Heart left ventricle (tissue), 16 donors: ENCODE results near the gene DAPK2. TPM values are rescaled to one million over a fixed set of nuclear protein-coding genes. Genes with fewer than 3 reads are reported as not detected.

Experiments used
- ATAC-seq, 4 donors: fragments of 200-7000 bp; cut with Tn5 transposase; one replicate each; pipeline ENCODE4 v1.9.1; 2020 to 2022; ENCODE audit warnings: moderate library complexity in 4 of 4, mild to moderate bottlenecking in 3 of 4, moderate number of reproducible peaks in 1 of 4
- DNase-seq, 5 donors: peaks; one replicate each; pipeline ENCODE4 v3.0.0-alpha.2; 2020
- H3K27ac ChIP-seq, 12 donors: fragments of 200-600 bp; sonication (generic) in 4 of 12; one replicate each; pipeline versions ENCODE4 v1.5.0 to v1.8.0; 2016 to 2022; ENCODE audit warnings: mild to moderate bottlenecking in 2 of 12
- H3K27me3 ChIP-seq, 9 donors: fragments of 200-600 bp; sonication (generic) in 2 of 9; one replicate each; pipeline versions ENCODE4 v1.5.1 to v1.8.0; 2016 to 2022; ENCODE audit warnings: mild to moderate bottlenecking in 3 of 9
- H3K36me3 ChIP-seq, 9 donors: fragments of 200-600 bp; sonication (generic) in 2 of 9; one replicate each; pipeline versions ENCODE4 v1.5.0 to v1.8.0; 2018 to 2022; ENCODE audit warnings: mild to moderate bottlenecking in 2 of 9
- H3K4me1 ChIP-seq, 12 donors: fragments of 200-600 bp; sonication (generic) in 4 of 12; one replicate each; pipeline versions ENCODE4 v1.5.0 to v1.8.0; 2016 to 2022; ENCODE audit warnings: mild to moderate bottlenecking in 3 of 12
- H3K4me3 ChIP-seq, 12 donors: fragments of 200-600 bp; sonication (generic) in 4 of 12; one replicate each; pipeline versions ENCODE4 v1.5.0 to v1.8.0; 2017 to 2022; ENCODE audit warnings: mild to moderate bottlenecking in 9 of 12, moderate library complexity in 4 of 12
- H3K9me3 ChIP-seq, 12 donors: fragments of 200-600 bp; sonication (generic) in 4 of 12; one replicate each; pipeline versions ENCODE4 v1.5.0 to v1.8.0; 2016 to 2022; ENCODE audit warnings: mild to moderate bottlenecking in 1 of 12
- CTCF ChIP-seq, 12 donors: fragments of 200-600 bp; sonication (generic) in 4 of 12; IDR thresholded peaks; one replicate each; pipeline versions ENCODE4 v1.5.0 to v1.8.0; 2018 to 2022; ENCODE audit warnings: antibody characterized with exemption in 12 of 12, mild to moderate bottlenecking in 5 of 12
- POLR2A ChIP-seq, 2 donors: fragments of 450-650 bp; IDR thresholded peaks; one replicate each; pipeline ENCODE4 v1.6.1; 2017; ENCODE audit warnings: antibody characterized with exemption in 2 of 2, mild to moderate bottlenecking in 2 of 2, moderate library complexity in 2 of 2
- WGBS, 4 donors: extraction: QIAGEN DNeasy Blood & Tissue Kit in 2 of 4; methylation state at CpG; one replicate each; pipeline versions ENCODE4 v1.1.5 to v1.1.7; 2013 to 2018; 5-methylcytosine and 5-hydroxymethylcytosine counted together
- intact Hi-C, 10 donors: fragments of 100-400 bp; cut with DNase I; formaldehyde crosslinking; loops; one replicate each; pipeline versions ENCODE4 v1.11.1 to v1.14.2; 2022
- polyA plus RNA-seq, 2 donors: library from polyadenylated mRNA; stranded (reverse); fragments of 200-250 nt; gene quantifications; one replicate each; pipeline ENCODE4 v1.2.3, GENCODE V29; 2013
- total RNA-seq, 9 donors: library from RNA; depleted of rRNA in 2 of 9; stranded (reverse); fragments of >200 nt in 2 of 9; fragmentation: NEBNext Ultra II Directional in 3 of 9; extraction: Animal tissue kit (Norgen Biotek cat#: 25700) in 3 of 9; gene quantifications; one replicate each; pipeline versions ENCODE4 v1.1.0 to v1.2.4, GENCODE V29; 2016 to 2023
- donor health status: ischemic (EF 13 %, LVEDD 7.1; RV severe dilation, severe dysfunction).
- donor health status: healthy with polysubstance abuse.
- donor health status: DM: no; HTN: yes; CAD: no.
- donor health status: DM: no; HTN: no; CAD: no.
- donor health status: ischemic (EF 25% LVEDD 6.9; RV normal size, moderate dysfunction).
- donor health status: ischemic (EF 25% LVEDD 5.7; RV mildly dilated, moderate dysfunction).
- donor health status: healthy.
- donor health status: DM: yes; HTN: yes; CAD: no.
- donor health status: ischemic (EF 35%, LVEDD 5.7; RV mildly dilated, moderate dysfunction).
- donor health status: nonischemic (EF 11% LVEDD 7.7; RV severe dilation, severe dysfunction).
- donor health status: DM: yes; HTN: yes; CAD: no.
- donor health status: PGD.
- donor health status: ischemic (EF 29% LVEDD 5.4; RV normal size, mild dysfunction).
- donor health status: nonischemic (EF 23%, LVEDD 6.1; RV moderate dilation, normal function).

DAPK2 gene
- total and polyA plus RNA-seq, 11 donors, result 20.4 to 56.2 (median 26.4) TPM

- no peaks in the 10 kb centered on the region for H3K36me3 ChIP-seq
- H3K9me3 ChIP-seq, result no peaks in the 10 kb centered on the region
- intact Hi-C loops, result loop anchor here in 1 of 10 donors (5.0 kb wide), 1 partner anchor 41 kb away; no protein-coding TSS in a partner anchor
- H3K27ac ChIP-seq, result peak overlapping the region in 1 of 12 donors; percentile 27
- ATAC-seq (peak in 2 of 4 donors; percentile 5 to 25), DNase-seq (peak in 1 of 5 donors; percentile 24)
- peaks cover 10 to 60% (median 39%) of the 10 kb centered on the region in 12 donors for H3K4me1 ChIP-seq
- H3K4me3 ChIP-seq, result no peak overlapping the region
- H3K27me3 ChIP-seq, result no peaks in the 10 kb centered on the region
- WGBS, 4 donors, result 35 to 70% (median 61%) methylated on average over 5 of the region's 5 CpGs
- TF ChIP-seq CTCF (IDR thresholded peaks at IDR 0.05) (no peak), POLR2A (IDR thresholded peaks at IDR 0.05) (no peak)
Observed at GRCh38 chr15:64001148-64001547, 45.1 kb downstream of the DAPK2 start.

GRCh38 chr15:64000183-64000951, 45.9 kb downstream of the DAPK2 start:
- Histone ChIP-seq H3K27ac (peak overlapping the region in 2 of 12 donors; percentile 27 to 40), H3K4me1 (peaks cover 10 to 61% (median 39%) of the 10 kb centered on the region in 12 donors), H3K4me3 (no peak overlapping the region), H3K27me3 (no peaks in the 10 kb centered on the region), H3K36me3 (no peaks in the 10 kb centered on the region), H3K9me3 (no peaks in the 10 kb centered on the region)
- intact Hi-C loops, result loop anchor here in 1 of 10 donors (5.0 kb wide), 1 partner anchor 42 kb away; no protein-coding TSS in a partner anchor
- TF ChIP-seq CTCF (IDR thresholded peaks at IDR 0.05) (no peak), POLR2A (IDR thresholded peaks at IDR 0.05) (no peak)
- DNase-seq, result peak in 1 of 5 donors; percentile 1
- ATAC-seq, result no peak
- WGBS, 4 donors, result 90 to 99% (median 94%) methylated on average over 4 of the region's 4 CpGs

- H3K9me3 ChIP-seq, result no peaks in the 10 kb centered on the region
- H3K4me1 ChIP-seq, result peaks cover 10 to 55% (median 29%) of the 10 kb centered on the region in 12 donors
- intact Hi-C loops, result loop anchor here in 1 of 10 donors (10.0 kb wide), 1 partner anchor 46 kb away; the partner anchor contains the start of gene DAPK2
- no peaks in the 10 kb centered on the region for H3K36me3 ChIP-seq
- WGBS, 4 donors, result 8 to 19% (median 13%) methylated on average over 3 of the region's 3 CpGs
- H3K27ac ChIP-seq, result peak overlapping the region in 11 of 12 donors; percentile 3 to 67 (median 54)
- H3K4me3 ChIP-seq, result no peak overlapping the region
- ATAC-seq, result peak in 3 of 4 donors; percentile 23 to 43 (median 35)
- TF ChIP-seq CTCF (IDR thresholded peaks at IDR 0.05) (no peak), POLR2A (IDR thresholded peaks at IDR 0.05) (no peak)
- H3K27me3 ChIP-seq, result no peaks in the 10 kb centered on the region
- peak in 1 of 5 donors; percentile 54 for DNase-seq
Observed at GRCh38 chr15:63999177-63999576, 47.1 kb downstream of the DAPK2 start.

GRCh38 chr15:63998489-63998888, 47.8 kb downstream of the DAPK2 start:
- DNase-seq (peak in 1 of 5 donors; percentile 24), ATAC-seq (peak; percentile 12 to 48 (median 42))
- Histone ChIP-seq H3K4me1 (peaks cover 10 to 55% (median 31%) of the 10 kb centered on the region in 12 donors), H3K27me3 (no peaks in the 10 kb centered on the region), H3K27ac (peak overlapping the region in 9 of 12 donors; percentile 12 to 67 (median 54)), H3K4me3 (no peak overlapping the region), H3K9me3 (no peaks in the 10 kb centered on the region), H3K36me3 (no peaks in the 10 kb centered on the region)
- intact Hi-C loops, result loop anchor here in 1 of 10 donors (10.0 kb wide), 1 partner anchor 46 kb away; the partner anchor contains the start of gene DAPK2
- TF ChIP-seq CTCF (IDR thresholded peaks at IDR 0.05), result no peak
- TF ChIP-seq POLR2A (IDR thresholded peaks at IDR 0.05), result no peak
- WGBS, 4 donors, result 16 to 38% (median 24%) methylated on average over 5 to 8 of the region's 8 CpGs
